Type B pancreatic cell (in vitro differentiated cells): ENCODE measurements around the gene CRIP2. TPM values are rescaled to one million over a fixed set of nuclear protein-coding genes. Genes with fewer than 3 reads are reported as not detected.

Experiments
- DNase-seq: peaks from one replicate; pipeline ENCODE4 v3.0.0; 2021; ENCODE audit warnings: mixed read lengths; ENCODE audit not compliant: unreplicated experiment; ENCODE audit errors: extremely low spot score
- H3K27ac Mint-ChIP-seq: 2 replicates; pipeline ENCODE4 v1.8.0; 2021; ENCODE audit warnings: mild to moderate bottlenecking, mixed read lengths
- H3K27me3 Mint-ChIP-seq: 2 replicates; pipeline ENCODE4 v1.8.0; 2021; ENCODE audit warnings: mixed read lengths
- H3K36me3 Mint-ChIP-seq: 2 replicates; pipeline ENCODE4 v1.8.0; 2021; ENCODE audit warnings: mixed read lengths
- H3K4me1 Mint-ChIP-seq: one replicate; pipeline ENCODE4 v1.8.0; 2021; ENCODE audit warnings: mixed read lengths; ENCODE audit not compliant: unreplicated experiment
- H3K4me3 Mint-ChIP-seq: 2 replicates; pipeline ENCODE4 v1.8.0; 2021; ENCODE audit warnings: mild to moderate bottlenecking, mixed read lengths
- H3K9me3 Mint-ChIP-seq: 2 replicates; pipeline ENCODE4 v1.8.0; 2021; ENCODE audit warnings: mixed read lengths
- total RNA-seq: library from RNA; stranded (reverse); gene quantifications from 2 replicates; pipeline ENCODE4 v1.2.1, GENCODE V29; 2021; ENCODE audit warnings: low replicate concordance
- TF ChIP-seq, protein P1 (sequence below): fragments of 200-600 bp; sonication (generic); conservative IDR thresholded peaks from 2 replicates; pipeline ENCODE4 v1.5.0; 2021; ENCODE audit warnings: antibody characterized with exemption, mild to moderate bottlenecking

CRIP2 gene
- total RNA-seq, 1 donor from 2014 or later = 20.3 TPM

GRCh38 chr14:105458571-105458970 lies 16.1 kb upstream of the CRIP2 start:
- no peak overlapping the region for H3K4me3 Mint-ChIP-seq
- no peaks in the 10 kb centered on the region for H3K27me3 Mint-ChIP-seq
- no peaks in the 10 kb centered on the region for H3K9me3 Mint-ChIP-seq
- no peaks in the 10 kb centered on the region for H3K36me3 Mint-ChIP-seq
- H3K4me1 Mint-ChIP-seq = no peaks in the 10 kb centered on the region
- H3K27ac Mint-ChIP-seq = no peak overlapping the region
- DNase-seq = no peak
- TF ChIP-seq, protein P1, sequence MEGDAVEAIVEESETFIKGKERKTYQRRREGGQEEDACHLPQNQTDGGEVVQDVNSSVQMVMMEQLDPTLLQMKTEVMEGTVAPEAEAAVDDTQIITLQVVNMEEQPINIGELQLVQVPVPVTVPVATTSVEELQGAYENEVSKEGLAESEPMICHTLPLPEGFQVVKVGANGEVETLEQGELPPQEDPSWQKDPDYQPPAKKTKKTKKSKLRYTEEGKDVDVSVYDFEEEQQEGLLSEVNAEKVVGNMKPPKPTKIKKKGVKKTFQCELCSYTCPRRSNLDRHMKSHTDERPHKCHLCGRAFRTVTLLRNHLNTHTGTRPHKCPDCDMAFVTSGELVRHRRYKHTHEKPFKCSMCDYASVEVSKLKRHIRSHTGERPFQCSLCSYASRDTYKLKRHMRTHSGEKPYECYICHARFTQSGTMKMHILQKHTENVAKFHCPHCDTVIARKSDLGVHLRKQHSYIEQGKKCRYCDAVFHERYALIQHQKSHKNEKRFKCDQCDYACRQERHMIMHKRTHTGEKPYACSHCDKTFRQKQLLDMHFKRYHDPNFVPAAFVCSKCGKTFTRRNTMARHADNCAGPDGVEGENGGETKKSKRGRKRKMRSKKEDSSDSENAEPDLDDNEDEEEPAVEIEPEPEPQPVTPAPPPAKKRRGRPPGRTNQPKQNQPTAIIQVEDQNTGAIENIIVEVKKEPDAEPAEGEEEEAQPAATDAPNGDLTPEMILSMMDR = no peak

DNA sequence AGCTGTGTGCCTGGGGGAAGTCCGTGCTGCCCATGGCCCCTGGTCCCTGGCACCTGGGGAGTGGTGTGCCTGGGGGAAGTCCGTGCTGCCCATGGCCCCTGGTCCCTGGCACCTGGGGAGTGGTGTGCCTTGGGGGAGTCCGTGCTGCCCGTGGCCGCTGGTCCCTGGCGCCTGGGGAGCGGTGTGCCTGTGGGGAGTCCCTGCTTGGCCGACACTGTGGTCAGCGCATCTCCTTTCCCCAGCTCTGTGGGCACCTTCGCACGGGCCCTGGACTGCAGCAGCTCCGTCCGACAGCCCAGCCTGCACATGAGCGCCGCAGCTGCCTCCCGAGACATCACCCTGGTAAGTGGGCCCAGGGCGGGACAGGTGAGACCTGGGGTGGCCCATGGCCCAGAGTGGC lies 14.5 kb upstream of the CRIP2 start:
- Mint-ChIP-seq H3K4me1 (no peaks in the 10 kb centered on the region), H3K36me3 (no peaks in the 10 kb centered on the region), H3K27me3 (no peaks in the 10 kb centered on the region), H3K9me3 (no peaks in the 10 kb centered on the region), H3K27ac (no peak overlapping the region), H3K4me3 (no peak overlapping the region)
- TF ChIP-seq, protein P1 = no peak
- DNase-seq = no peak

GRCh38 chr14:105460616-105461015 lies 14.0 kb upstream of the CRIP2 start:
- no peak for DNase-seq
- Mint-ChIP-seq H3K9me3 (no peaks in the 10 kb centered on the region), H3K27me3 (no peaks in the 10 kb centered on the region), H3K4me3 (no peak overlapping the region), H3K4me1 (no peaks in the 10 kb centered on the region), H3K27ac (no peak overlapping the region), H3K36me3 (no peaks in the 10 kb centered on the region)
- TF ChIP-seq, protein P1 = no peak

GRCh38 chr14:105461903-105462302 lies 12.7 kb upstream of the CRIP2 start:
- DNase-seq = no peak
- H3K36me3 Mint-ChIP-seq = no peaks in the 10 kb centered on the region
- no peak overlapping the region for H3K4me3 Mint-ChIP-seq
- TF ChIP-seq, protein P1 = no peak
- H3K27me3 Mint-ChIP-seq = no peaks in the 10 kb centered on the region
- H3K27ac Mint-ChIP-seq = no peak overlapping the region
- H3K4me1 Mint-ChIP-seq = no peaks in the 10 kb centered on the region
- no peaks in the 10 kb centered on the region for H3K9me3 Mint-ChIP-seq

GRCh38 chr14:105464501-105464900 lies 10.1 kb upstream of the CRIP2 start:
- Mint-ChIP-seq H3K4me1 (no peaks in the 10 kb centered on the region), H3K36me3 (no peaks in the 10 kb centered on the region), H3K27me3 (no peaks in the 10 kb centered on the region), H3K9me3 (no peaks in the 10 kb centered on the region), H3K4me3 (no peak overlapping the region), H3K27ac (no peak overlapping the region)
- no peak for DNase-seq
- TF ChIP-seq, protein P1 = no peak
